ENCODE results near the gene HLA-F.

The HLA-F gene

GRCh38 chr6:29723666-29724588, 693 bp downstream of the HLA-F start:
- Histone ChIP-seq H3K36me3 (ENCODE audit: insufficient read depth, low read length) (no peaks in the 10 kb centered on the region), H3K79me2 (ENCODE audit: insufficient read depth, low read length) (no peaks in the 10 kb centered on the region), H3K4me1 (ENCODE audit: insufficient read depth, low read length) (no peaks in the 10 kb centered on the region), H3K4me3 (ENCODE audit: low read depth in 1 of 2, low read length in 2 of 2) (no peak overlapping the region), H3K27me3 (ENCODE audit: insufficient read depth, low read length, poor library complexity) (peaks cover 6% of the 10 kb centered on the region), H2AFZ (ENCODE audit: low read depth, low read length) (no peak overlapping the region), H3K9ac (ENCODE audit: low read depth, low read length) (no peak overlapping the region), H4K20me1 (ENCODE audit: insufficient read depth, low read length) (no peaks in the 10 kb centered on the region), H3K4me2 (ENCODE audit: insufficient read depth, low read length) (no peak overlapping the region), H3K27ac (ENCODE audit: low read length) (no peak overlapping the region), H3K9me3 (ENCODE audit: insufficient read depth, low read length, severe bottlenecking) (no peaks in the 10 kb centered on the region)
- ATAC-seq (ENCODE audit: insufficient read depth, low read depth) (no peak), DNase-seq (no peak)
- TF ChIP-seq CTCF (IDR thresholded peaks at IDR 0.05; ENCODE audit: borderline replicate concordance, extremely low read depth, low read length, poor library complexity, severe bottlenecking) (no peak), EZH2 (IDR thresholded peaks at IDR 0.05; ENCODE audit: borderline replicate concordance, low read depth, low read length, severe bottlenecking) (no peak)

GRCh38 chr6:29724937-29725869, 2.0 kb downstream of the HLA-F start:
- Histone ChIP-seq H3K9me3 (ENCODE audit: insufficient read depth, low read length, severe bottlenecking) (no peaks in the 10 kb centered on the region), H3K9ac (ENCODE audit: low read depth, low read length) (no peak overlapping the region), H2AFZ (ENCODE audit: low read depth, low read length) (no peak overlapping the region), H3K4me1 (ENCODE audit: insufficient read depth, low read length) (no peaks in the 10 kb centered on the region), H3K27me3 (ENCODE audit: insufficient read depth, low read length, poor library complexity) (peaks cover 12% of the 10 kb centered on the region), H3K4me3 (ENCODE audit: low read depth in 1 of 2, low read length in 2 of 2) (no peak overlapping the region), H4K20me1 (ENCODE audit: insufficient read depth, low read length) (no peaks in the 10 kb centered on the region), H3K4me2 (ENCODE audit: insufficient read depth, low read length) (no peak overlapping the region), H3K27ac (ENCODE audit: low read length) (no peak overlapping the region), H3K79me2 (ENCODE audit: insufficient read depth, low read length) (no peaks in the 10 kb centered on the region), H3K36me3 (ENCODE audit: insufficient read depth, low read length) (no peaks in the 10 kb centered on the region)
- ATAC-seq (ENCODE audit: insufficient read depth, low read depth) (no peak), DNase-seq (no peak)
- TF ChIP-seq EZH2 (IDR thresholded peaks at IDR 0.05; ENCODE audit: borderline replicate concordance, low read depth, low read length, severe bottlenecking): no peak
- TF ChIP-seq CTCF (IDR thresholded peaks at IDR 0.05; ENCODE audit: borderline replicate concordance, extremely low read depth, low read length, poor library complexity, severe bottlenecking): no peak

GRCh38 chr6:29726001-29726400, 2.8 kb downstream of the HLA-F start:
- ATAC-seq (ENCODE audit: insufficient read depth, low read depth) (no peak), DNase-seq (no peak)
- Histone ChIP-seq H3K4me3 (ENCODE audit: low read depth in 1 of 2, low read length in 2 of 2) (no peak overlapping the region), H3K4me1 (ENCODE audit: insufficient read depth, low read length) (no peaks in the 10 kb centered on the region), H3K27ac (ENCODE audit: low read length) (no peak overlapping the region), H2AFZ (ENCODE audit: low read depth, low read length) (no peak overlapping the region), H3K36me3 (ENCODE audit: insufficient read depth, low read length) (no peaks in the 10 kb centered on the region), H3K9ac (ENCODE audit: low read depth, low read length) (no peak overlapping the region), H3K9me3 (ENCODE audit: insufficient read depth, low read length, severe bottlenecking) (no peaks in the 10 kb centered on the region), H3K79me2 (ENCODE audit: insufficient read depth, low read length) (no peaks in the 10 kb centered on the region), H4K20me1 (ENCODE audit: insufficient read depth, low read length) (no peaks in the 10 kb centered on the region), H3K27me3 (ENCODE audit: insufficient read depth, low read length, poor library complexity) (peaks cover 12% of the 10 kb centered on the region), H3K4me2 (ENCODE audit: insufficient read depth, low read length) (no peak overlapping the region)
- no peak for TF ChIP-seq EZH2 (IDR thresholded peaks at IDR 0.05; ENCODE audit: borderline replicate concordance, low read depth, low read length, severe bottlenecking)
- no peak for TF ChIP-seq CTCF (IDR thresholded peaks at IDR 0.05; ENCODE audit: borderline replicate concordance, extremely low read depth, low read length, poor library complexity, severe bottlenecking)

Data from DND-41 (cell line).